Measurements from ENCODE around the gene NR1H2. TPM values are rescaled to one million over a fixed set of nuclear protein-coding genes. Genes with fewer than 3 reads are reported as not detected.
"Not testable (repeated sequence)": the region's sequence is repeated elsewhere in the genome, so short reads cannot be mapped to it uniquely, and the experiment has no call there.

Gene NR1H2
- total and polyA plus RNA-seq, 2 experiments from 2014 or later, result 41.4 to 55.9 TPM

DNA sequence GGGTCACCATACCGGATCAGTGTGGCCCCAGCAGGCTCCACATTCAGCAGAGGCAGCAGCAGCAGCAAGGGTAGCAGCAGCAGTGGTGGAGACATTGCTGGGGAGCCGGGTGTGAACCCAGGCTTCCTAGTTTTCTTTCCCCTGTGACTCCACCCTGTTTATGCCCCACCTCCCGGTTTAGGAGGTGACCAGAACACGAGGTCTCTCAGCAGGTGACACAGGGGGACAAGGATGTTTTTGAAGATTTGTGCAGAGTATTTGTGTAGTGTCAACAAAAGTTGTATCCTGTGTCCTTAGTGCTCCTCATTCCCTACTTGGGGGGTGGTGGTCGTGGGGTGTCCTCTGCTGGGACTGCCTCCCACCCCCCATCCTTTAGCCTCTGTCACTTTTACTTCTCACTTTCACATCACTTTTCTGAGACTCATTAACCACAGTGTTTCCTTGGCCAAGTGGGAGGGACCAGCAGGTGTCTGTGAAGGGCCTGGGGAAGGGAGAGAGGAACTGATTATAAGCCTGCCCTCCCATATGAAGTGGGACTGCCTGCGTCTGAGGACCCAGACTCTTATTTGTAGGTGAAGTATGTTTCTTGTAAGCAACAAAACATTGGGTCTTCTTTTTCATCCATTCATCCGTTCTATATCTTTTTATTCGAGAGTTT, 31.5 kb upstream of the NR1H2 start:
- H3K79me2 ChIP-seq, result no peaks in the 10 kb centered on the region
- TF ChIP-seq EZH2 (IDR thresholded peaks at IDR 0.05; ENCODE audit: borderline replicate concordance) (no peak), CTCF (IDR thresholded peaks at IDR 0.05; ENCODE audit: poor library complexity) (no peak), EZH2phosphoT487 (IDR thresholded peaks at IDR 0.05; ENCODE audit: low read depth, severe bottlenecking, unreplicated experiment) (no peak)
- H3K9me3 ChIP-seq (ENCODE audit: low read depth), result no peaks in the 10 kb centered on the region
- no peaks in the 10 kb centered on the region for H3K36me3 ChIP-seq (replicated peaks; ENCODE audit: insufficient read depth, low read depth)
- no peak for DNase-seq (ENCODE audit: low spot score)
- H3K27ac ChIP-seq, result no peak overlapping the region
- H2AFZ ChIP-seq, result no peak overlapping the region
- H3K4me1 ChIP-seq (ENCODE audit: insufficient read depth), result no peaks in the 10 kb centered on the region
- WGBS (ENCODE audit: low lambda C conversion rate, missing lambda C conversion rate), result 90% methylated on average over 8 of the region's 8 CpGs
- H3K4me3 ChIP-seq, result no peak overlapping the region
- no peaks in the 10 kb centered on the region for H3K27me3 ChIP-seq
- no peaks in the 10 kb centered on the region for H3K9me2 ChIP-seq (replicated peaks; ENCODE audit: insufficient read depth)
- no peaks in the 10 kb centered on the region for H4K20me1 ChIP-seq (ENCODE audit: insufficient read depth, poor library complexity, severe bottlenecking)
- H3K4me2 ChIP-seq, result no peak overlapping the region

DNA sequence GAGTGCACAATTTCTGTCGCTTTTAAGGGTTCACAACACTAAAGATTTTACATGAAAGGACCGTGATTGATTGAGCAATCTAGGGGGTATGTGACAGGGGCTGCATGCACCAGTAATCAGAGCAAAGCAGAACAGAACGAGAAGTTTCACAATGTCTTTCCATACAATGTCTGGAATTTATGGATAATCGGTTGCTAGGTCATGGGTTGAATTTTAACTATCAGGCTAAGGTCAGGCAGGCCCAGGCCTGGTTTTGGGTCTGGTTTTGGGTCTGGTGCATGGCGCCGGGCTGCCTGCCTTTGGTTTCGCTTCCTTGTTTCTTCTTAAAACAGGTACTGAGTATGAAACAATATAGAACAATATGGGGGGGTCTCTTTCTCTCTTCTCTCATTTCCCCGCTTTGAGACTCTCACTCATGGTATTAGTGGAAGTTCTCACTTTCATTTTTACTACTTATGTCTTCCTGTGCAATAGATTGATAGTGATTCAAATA, 29.1 kb upstream of the NR1H2 start:
- H3K79me2 ChIP-seq; H3K27ac ChIP-seq; H3K4me1 ChIP-seq (ENCODE audit: insufficient read depth); H3K4me2 ChIP-seq; H4K20me1 ChIP-seq (ENCODE audit: insufficient read depth, poor library complexity, severe bottlenecking); H2AFZ ChIP-seq; H3K9me2 ChIP-seq (replicated peaks; ENCODE audit: insufficient read depth); H3K4me3 ChIP-seq; DNase-seq (ENCODE audit: low spot score); H3K9me3 ChIP-seq (ENCODE audit: low read depth); H3K36me3 ChIP-seq (replicated peaks; ENCODE audit: insufficient read depth, low read depth); H3K27me3 ChIP-seq: not testable (repeated sequence)
- WGBS (ENCODE audit: low lambda C conversion rate, missing lambda C conversion rate), result 65% methylated on average over 8 of the region's 8 CpGs

GRCh38 chr19:50349277-50350057, 26.8 kb upstream of the NR1H2 start:
- H3K9me2 ChIP-seq (replicated peaks; ENCODE audit: insufficient read depth), result no peaks in the 10 kb centered on the region
- no peaks in the 10 kb centered on the region for H3K27me3 ChIP-seq
- H3K79me2 ChIP-seq, result no peaks in the 10 kb centered on the region
- no peak for DNase-seq (ENCODE audit: low spot score)
- H3K4me3 ChIP-seq, result no peak overlapping the region
- no peak overlapping the region for H2AFZ ChIP-seq
- H3K4me1 ChIP-seq (ENCODE audit: insufficient read depth), result no peaks in the 10 kb centered on the region
- no peak for TF ChIP-seq EZH2 (IDR thresholded peaks at IDR 0.05; ENCODE audit: borderline replicate concordance)
- TF ChIP-seq CTCF (IDR thresholded peaks at IDR 0.05; ENCODE audit: poor library complexity), result no peak
- no peak for TF ChIP-seq EZH2phosphoT487 (IDR thresholded peaks at IDR 0.05; ENCODE audit: low read depth, severe bottlenecking, unreplicated experiment)
- no peak overlapping the region for H3K4me2 ChIP-seq
- WGBS (ENCODE audit: low lambda C conversion rate, missing lambda C conversion rate), result 85% methylated on average over 22 of the region's 22 CpGs
- H3K36me3 ChIP-seq (replicated peaks; ENCODE audit: insufficient read depth, low read depth), result no peaks in the 10 kb centered on the region
- H4K20me1 ChIP-seq (ENCODE audit: insufficient read depth, poor library complexity, severe bottlenecking), result no peaks in the 10 kb centered on the region
- no peak overlapping the region for H3K27ac ChIP-seq
- H3K9me3 ChIP-seq (ENCODE audit: low read depth), result no peaks in the 10 kb centered on the region

GRCh38 chr19:50352242-50352641, 24.0 kb upstream of the NR1H2 start:
- Histone ChIP-seq H3K9me2 (replicated peaks; ENCODE audit: insufficient read depth) (no peaks in the 10 kb centered on the region), H2AFZ (no peak overlapping the region), H3K79me2 (no peaks in the 10 kb centered on the region), H4K20me1 (ENCODE audit: insufficient read depth, poor library complexity, severe bottlenecking) (no peaks in the 10 kb centered on the region), H3K27ac (no peak overlapping the region), H3K4me2 (no peak overlapping the region), H3K9me3 (ENCODE audit: low read depth) (no peaks in the 10 kb centered on the region), H3K36me3 (replicated peaks; ENCODE audit: insufficient read depth, low read depth) (no peaks in the 10 kb centered on the region), H3K27me3 (no peaks in the 10 kb centered on the region), H3K4me3 (no peak overlapping the region), H3K4me1 (ENCODE audit: insufficient read depth) (no peaks in the 10 kb centered on the region)
- no peak for DNase-seq (ENCODE audit: low spot score)
- WGBS (ENCODE audit: low lambda C conversion rate, missing lambda C conversion rate), result 76% methylated on average over 4 of the region's 4 CpGs
- no peak for TF ChIP-seq CTCF (IDR thresholded peaks at IDR 0.05; ENCODE audit: poor library complexity)
- no peak for TF ChIP-seq EZH2phosphoT487 (IDR thresholded peaks at IDR 0.05; ENCODE audit: low read depth, severe bottlenecking, unreplicated experiment)
- no peak for TF ChIP-seq EZH2 (IDR thresholded peaks at IDR 0.05; ENCODE audit: borderline replicate concordance)

- DNase-seq (ENCODE audit: low spot score); H3K4me2 ChIP-seq; H3K79me2 ChIP-seq; H3K4me1 ChIP-seq (ENCODE audit: insufficient read depth); H2AFZ ChIP-seq; H3K4me3 ChIP-seq; H3K9me2 ChIP-seq (replicated peaks; ENCODE audit: insufficient read depth); H3K9me3 ChIP-seq (ENCODE audit: low read depth); H3K27me3 ChIP-seq; H3K36me3 ChIP-seq (replicated peaks; ENCODE audit: insufficient read depth, low read depth); H4K20me1 ChIP-seq (ENCODE audit: insufficient read depth, poor library complexity, severe bottlenecking); H3K27ac ChIP-seq: not testable (repeated sequence)
- whole genome bisulfite sequencing (ENCODE audit: low lambda C conversion rate, missing lambda C conversion rate), result 92% methylated on average over 7 of the region's 7 CpGs
Observed at GRCh38 chr19:50353487-50353880, 22.8 kb upstream of the NR1H2 start.
